CD4-positive, alpha-beta T cell treated with Interleukin-2 at 100 ng/mL for 4 hours (primary cell): ENCODE measurements around the gene TBC1D20.
"Not testable (repeated sequence)": the region's sequence is repeated elsewhere in the genome, so short reads cannot be mapped to it uniquely, and the experiment has no call there.

Source experiments
- DNase-seq: peaks from one replicate; pipeline ENCODE4 v3.0.0-alpha.2; 2020; ENCODE audit warnings: low spot score

Gene TBC1D20

GRCh38 chr20:476561-477249 is 14.4 kb upstream of the TBC1D20 start:
- DNase-seq: not testable (repeated sequence)

DNA sequence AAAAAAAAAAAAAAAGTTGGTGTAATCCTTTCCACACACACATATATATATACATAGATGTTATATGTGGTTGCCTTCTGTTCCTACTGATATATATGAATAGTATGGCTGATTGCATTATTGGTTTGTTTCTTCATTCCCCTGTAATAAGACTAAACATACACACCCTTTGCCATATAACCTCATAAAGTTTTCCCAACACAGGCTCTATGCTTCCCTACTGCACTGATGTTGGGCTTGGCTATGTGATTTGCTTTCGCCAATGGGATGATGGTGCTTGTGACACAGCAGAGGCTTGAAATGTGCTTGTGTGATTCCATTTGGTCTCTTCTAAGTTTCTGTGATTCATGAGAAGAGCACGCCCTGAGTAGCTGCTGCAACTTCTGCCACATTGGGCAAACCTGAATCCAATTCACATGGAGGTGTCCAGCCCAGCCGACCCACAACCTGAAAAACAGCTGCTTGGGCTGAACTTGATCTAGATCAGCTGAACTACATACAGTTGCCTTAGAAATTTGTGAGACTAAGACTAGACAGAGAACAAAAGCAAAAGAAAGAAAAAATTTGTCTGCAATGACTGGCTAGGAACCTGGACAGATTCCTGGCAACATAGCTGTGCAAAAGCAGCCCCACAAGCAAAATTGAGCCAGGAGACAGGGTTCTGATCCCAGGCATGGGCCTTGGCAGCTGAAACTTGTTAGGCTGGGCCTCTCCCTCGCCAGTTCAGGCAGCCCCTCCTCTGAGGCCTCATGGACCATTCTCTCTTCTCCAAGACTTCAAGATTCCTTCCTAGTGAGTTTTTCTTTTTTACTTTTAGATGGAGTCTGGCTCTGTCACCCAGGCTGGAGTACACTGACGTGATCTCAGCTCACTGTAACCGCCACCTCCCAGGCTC is 13.4 kb upstream of the TBC1D20 start:
- DNase-seq: no peak

- DNase-seq: no peak
Observed at GRCh38 chr20:474581-474980, 12.2 kb upstream of the TBC1D20 start.

DNA sequence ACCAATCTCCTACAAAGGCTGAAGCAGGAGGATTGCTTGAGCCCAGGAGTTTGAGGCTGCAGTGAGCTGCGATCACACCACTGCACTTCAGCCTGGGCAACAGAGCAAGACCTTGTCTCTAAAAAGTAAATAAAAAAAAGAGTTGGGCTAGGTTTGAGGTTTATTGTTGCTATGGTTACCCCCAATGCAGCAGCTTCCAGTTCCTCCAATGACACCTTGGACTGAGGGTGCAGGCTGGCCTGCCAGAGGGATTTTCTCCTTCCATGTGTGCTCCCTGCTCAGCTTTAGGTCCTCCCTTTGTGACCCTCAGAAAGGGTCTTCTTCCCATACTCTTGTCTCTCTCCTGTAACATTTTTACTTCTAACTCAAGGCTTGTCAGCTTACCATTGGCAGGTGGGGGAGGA is 10.6 kb upstream of the TBC1D20 start:
- DNase-seq: no peak

- no peak for DNase-seq
Observed at GRCh38 chr20:472137-472846, 10.0 kb upstream of the TBC1D20 start.

- DNase-seq: no peak
Observed at GRCh38 chr20:469746-470490, 7.6 kb upstream of the TBC1D20 start.

DNA sequence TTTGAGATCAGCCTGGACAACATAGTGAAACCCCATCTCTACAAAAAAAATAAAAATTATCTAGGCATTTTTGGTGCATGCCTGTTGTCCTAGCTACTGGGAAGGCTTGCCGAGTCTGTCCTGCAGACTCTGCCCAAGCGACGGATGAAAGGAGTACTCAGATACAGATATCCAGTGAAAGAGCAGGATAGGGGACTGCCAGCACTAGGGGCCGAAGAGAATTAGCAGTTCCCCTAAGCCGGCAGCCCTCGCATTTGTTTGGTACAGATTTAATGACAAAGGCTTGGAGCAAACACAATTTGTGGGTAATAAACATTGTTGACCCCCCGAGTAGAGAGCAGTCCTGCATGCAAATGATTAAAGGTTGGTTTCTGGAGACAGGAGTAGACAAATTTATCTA is 5.4 kb upstream of the TBC1D20 start:
- no peak for DNase-seq

DNA sequence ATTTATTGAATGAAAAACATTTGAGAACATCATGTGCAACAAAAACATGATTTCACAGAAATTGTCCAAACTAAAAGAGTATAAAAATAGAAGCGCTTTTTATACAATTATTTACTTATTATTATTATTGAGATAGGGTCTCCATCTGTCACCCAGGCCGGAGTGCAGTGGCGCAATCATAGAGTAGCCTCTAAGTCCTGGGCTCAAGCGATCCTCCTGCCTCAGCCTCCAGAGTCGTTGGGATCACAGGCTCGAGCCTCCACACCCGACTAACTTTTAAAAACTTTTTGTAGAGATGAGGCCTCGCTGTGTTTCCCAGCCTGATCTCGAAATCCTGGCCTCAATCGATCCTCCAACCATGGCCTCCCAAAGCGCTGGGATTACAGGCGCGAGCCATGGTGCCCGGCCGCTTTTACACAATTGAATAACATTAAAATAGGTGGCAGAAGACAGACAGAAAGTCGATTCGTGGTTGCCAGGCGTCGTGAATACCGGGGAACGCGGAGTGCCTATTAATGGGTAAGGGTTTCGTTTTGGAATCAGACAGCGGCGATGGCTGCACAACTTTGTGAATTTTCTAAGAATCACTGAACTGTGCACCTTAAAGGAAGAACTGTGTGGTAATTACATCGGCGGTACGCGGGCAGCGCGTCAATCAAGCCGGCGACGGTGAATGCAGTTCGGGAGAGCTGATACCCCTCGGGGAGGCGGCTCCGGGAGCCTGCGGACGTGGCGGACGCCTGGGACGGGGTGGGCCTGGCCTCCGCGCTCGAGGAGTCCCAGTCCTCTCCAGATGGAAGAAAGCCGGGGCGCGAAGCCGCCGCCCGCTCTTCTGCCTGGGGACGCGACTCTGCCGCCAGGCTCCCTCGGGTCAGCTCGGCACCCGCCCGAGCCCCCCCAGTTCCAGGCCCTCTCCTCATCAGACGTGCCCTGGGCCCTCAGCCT is 807 bp downstream of the TBC1D20 start:
- DNase-seq: peak; percentile 63

DNA sequence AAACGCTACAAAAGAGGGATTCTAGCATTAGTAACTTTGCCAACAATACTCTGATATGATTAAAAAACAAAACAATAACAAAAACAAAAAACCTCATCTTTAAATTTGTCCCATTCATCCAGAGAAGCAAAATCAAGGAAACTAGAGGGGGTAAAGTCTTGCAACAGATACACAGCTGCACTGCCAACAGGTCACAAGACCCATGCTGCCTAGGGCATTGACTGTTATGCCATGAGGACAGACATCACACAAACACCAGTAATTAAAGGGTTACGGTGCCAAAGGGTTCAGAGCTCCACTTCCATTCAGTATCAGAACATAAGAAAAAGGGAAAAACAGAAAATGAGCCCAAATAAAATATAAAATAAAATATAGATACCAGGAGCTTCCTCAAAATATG is 1.6 kb downstream of the TBC1D20 start:
- no peak for DNase-seq

GRCh38 chr20:460180-460579 is 2.2 kb downstream of the TBC1D20 start:
- no peak for DNase-seq

DNA sequence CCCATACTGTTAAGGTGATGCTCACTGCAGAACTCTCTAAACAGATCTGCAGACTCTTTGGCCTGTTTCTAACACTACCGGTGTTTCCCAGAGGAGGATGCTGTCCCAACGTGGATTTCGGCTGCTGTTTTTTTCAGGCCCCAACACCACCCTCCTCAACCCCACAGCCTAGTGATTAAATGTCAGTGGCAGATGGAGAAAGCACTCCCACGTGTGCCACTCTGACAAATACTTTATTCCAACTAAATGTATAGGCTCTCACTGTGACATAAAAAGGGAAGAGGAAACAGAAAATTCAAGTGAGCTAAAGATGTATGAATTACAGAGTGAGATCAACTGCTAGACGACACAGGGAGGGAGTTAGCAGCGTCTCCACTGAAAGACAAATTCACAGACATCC is 3.6 kb downstream of the TBC1D20 start:
- DNase-seq: no peak

- DNase-seq: no peak
Observed at GRCh38 chr20:454951-455350, 7.4 kb downstream of the TBC1D20 start.

GRCh38 chr20:452021-452420 is 10.3 kb downstream of the TBC1D20 start:
- not testable (repeated sequence) for DNase-seq

GRCh38 chr20:445514-446336 is 16.6 kb downstream of the TBC1D20 start:
- no peak for DNase-seq

DNA sequence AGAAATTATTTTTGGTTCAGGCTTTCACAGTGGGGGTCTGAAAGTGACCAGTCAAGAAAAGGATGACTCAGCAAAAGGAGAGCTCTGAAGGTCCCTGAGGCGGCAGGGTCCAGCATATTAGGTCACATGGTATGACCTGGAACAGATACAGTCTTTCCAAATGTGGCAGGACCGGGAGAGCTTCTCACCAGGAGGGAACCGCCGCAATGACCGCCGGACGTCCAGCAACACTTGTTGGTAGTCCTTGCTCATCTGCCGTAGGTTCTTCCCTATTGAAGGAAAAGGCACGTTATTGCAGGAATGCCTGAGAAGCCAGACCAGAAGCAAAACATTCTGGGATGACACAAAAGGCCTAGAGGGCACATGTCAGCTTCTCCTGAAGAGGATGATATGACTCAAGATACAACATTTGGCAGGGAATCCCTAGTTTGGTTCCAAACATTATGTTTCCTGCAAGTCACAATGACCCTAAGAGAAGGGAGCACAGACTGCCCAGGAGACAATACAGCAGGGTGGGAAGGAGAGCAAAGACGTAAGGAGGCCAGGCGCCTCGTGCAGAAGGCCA is 17.4 kb downstream of the TBC1D20 start:
- no peak for DNase-seq

GRCh38 chr20:444117-444516 is 18.2 kb downstream of the TBC1D20 start:
- DNase-seq: no peak

DNA sequence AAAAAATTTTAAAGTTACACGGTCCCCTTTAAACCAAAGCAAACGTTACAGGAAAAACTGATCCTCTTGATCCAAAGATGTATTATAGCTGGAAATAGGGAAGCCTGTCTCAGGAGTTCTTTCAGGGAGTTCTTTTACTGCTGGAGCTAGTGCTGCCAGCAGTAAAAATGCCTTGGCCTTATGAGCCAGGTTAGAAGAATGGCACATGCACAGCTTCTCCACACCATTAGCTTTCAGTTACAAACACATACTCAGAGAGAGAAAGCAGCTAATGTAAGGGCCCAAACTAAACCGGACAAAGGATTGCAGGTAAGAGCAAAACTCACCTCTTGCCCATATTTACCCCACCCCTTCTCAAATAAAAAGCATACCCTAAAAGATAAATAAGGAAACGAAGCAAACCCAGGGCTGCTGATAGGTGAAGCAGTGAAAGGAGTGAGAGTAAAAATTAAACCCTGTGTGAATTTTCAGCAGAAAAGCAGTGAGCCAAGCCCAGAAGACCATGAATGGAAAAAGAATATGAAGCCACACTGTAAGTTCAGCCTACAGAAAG is 19.0 kb downstream of the TBC1D20 start:
- no peak for DNase-seq

DNA sequence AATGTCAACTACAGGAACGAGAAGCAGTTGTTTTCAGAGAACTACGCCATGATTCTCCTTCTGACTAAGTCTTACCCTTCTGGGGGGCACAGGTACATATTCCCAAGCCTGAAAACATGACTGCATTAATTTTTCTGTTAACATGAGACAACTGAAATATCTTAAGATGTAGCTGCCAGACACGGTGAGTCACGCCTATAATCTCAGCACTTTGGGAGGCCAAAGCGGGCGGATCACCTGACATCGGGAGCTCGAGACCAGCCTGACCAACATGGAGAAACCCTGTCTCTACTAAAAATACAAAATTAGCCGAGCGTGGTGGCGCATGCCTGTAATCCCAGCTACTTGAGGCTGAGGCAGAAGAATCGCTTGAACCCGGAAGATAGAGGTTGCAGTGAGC is 21.7 kb downstream of the TBC1D20 start:
- DNase-seq: no peak

DNA sequence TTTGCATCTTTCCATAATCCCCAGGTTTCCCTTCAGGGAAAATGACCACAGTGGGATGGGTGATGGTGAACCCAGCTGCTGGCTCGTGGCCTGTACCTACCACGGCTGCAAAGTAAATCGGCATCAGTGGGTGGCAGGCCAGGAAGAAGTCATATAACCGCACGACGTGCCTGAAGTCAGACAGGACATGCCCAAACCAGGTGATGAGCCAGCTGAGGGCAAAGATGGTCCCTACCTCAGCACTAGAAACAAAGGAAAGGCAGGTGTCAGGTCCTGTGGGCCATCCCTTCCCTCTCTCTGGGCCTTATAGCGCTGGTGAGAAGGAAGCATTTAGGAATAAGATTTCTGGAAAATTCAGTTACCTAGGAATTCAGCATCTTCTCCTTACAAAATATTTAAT is 22.2 kb downstream of the TBC1D20 start:
- no peak for DNase-seq
